OCI-LY7 (cell line): ENCODE results near the gene ARAP1.

ENCODE experiments used
- EZH2phosphoT487 ChIP-seq: fragments of 200-600 bp; sonication (generic); IDR thresholded peaks from 2 replicates; pipeline ENCODE4 v1.6.1; 2018; ENCODE audit warnings: low read depth, borderline replicate concordance, mild to moderate bottlenecking, mixed run types, antibody characterized with exemption, low read length, moderate library complexity, mixed read lengths
- TF ChIP-seq, protein P1 (sequence below): fragments of 200-600 bp; sonication (generic); conservative IDR thresholded peaks from 2 replicates; pipeline ENCODE4 v1.5.1; 2014; ENCODE audit warnings: mild to moderate bottlenecking, antibody characterized with exemption, low read length, moderate library complexity, mixed read lengths

DNA sequence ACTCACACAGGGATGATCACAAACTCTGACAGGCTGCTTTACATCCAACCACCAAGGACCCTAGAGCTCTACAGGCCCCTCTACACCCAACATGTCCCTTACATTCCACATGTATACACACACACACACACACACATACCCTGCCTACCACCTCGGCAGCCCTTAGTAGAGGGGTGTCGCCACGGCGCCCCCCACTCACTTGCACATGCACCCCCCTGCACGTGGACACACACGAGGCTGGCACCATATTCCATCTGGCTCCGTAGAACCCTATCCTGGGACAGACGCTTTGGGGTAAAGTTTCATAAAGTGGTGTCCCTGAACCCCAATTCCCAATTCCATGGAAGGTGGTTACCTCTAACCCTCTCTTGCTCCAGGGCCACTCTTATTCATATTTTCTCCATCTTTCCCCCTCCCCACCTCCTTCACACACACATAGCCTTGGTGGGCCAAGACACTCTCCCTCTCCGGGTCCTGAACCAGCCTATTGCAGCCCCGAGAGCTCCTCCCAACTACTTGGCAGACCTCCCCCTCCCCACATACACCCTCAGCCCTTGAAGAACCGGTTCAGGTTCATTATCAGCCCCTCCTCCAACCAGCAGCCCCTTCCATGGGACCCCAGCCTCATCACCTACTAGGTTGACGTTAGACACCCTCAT lies 78.8 kb downstream of the ARAP1 start:
- TF ChIP-seq, protein P1, sequence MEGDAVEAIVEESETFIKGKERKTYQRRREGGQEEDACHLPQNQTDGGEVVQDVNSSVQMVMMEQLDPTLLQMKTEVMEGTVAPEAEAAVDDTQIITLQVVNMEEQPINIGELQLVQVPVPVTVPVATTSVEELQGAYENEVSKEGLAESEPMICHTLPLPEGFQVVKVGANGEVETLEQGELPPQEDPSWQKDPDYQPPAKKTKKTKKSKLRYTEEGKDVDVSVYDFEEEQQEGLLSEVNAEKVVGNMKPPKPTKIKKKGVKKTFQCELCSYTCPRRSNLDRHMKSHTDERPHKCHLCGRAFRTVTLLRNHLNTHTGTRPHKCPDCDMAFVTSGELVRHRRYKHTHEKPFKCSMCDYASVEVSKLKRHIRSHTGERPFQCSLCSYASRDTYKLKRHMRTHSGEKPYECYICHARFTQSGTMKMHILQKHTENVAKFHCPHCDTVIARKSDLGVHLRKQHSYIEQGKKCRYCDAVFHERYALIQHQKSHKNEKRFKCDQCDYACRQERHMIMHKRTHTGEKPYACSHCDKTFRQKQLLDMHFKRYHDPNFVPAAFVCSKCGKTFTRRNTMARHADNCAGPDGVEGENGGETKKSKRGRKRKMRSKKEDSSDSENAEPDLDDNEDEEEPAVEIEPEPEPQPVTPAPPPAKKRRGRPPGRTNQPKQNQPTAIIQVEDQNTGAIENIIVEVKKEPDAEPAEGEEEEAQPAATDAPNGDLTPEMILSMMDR, result no peak
- no peak for TF ChIP-seq EZH2phosphoT487
